HG02943 (cell line): ENCODE results near the gene ZNF469.

Experiments used
- ATAC-seq: cut with Tn5 transposase; IDR thresholded peaks from one replicate; pipeline ENCODE4 v1.9.1; 2021; ENCODE audit warnings: mild to moderate bottlenecking, low read depth, moderate library complexity; ENCODE audit not compliant: unreplicated experiment

Gene ZNF469

DNA sequence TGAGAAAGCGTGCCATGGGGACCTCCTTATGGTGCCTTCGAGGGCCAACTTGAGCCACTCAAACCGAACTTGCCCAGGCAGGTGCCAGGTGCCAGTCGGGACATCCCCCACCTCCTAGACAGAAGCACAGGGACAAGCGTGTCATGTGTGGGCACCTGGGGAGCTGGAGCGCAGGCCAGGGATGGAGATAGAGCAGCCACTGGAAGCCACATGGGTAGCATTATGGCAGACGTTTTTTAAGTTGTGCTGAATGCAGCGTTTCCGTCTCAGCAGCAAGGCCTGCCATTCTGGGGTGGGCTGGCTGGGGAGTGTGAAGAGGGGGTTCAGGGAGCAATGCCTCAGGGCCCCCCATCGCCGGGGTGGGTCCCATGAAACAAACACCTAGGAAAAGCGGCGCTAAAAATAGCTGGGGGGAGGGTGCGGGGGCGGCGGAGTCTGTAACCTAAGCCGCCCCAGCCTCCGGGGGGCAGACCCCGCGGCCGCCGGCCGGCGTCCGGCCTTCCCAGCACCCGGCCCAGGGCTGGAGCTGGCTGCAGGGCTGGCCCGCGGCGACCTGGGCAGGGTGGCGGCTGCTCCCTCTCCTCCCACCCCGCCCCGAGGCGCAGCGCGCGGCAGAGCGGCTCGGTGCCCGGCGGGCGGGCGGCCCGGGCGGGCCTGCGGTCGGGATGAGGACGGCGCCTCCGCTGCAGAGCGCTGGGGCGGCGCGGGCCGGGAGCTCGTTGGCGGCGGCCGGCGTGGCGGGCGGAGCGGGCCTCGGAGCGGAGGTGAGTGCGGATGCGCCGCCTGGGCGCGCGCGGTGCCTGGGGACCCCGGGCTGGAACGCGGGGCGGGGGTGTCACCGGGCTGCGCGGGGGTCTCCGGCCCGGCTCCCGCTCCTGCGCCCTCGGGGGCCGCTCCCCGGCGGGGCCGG is at the start of gene ZNF469:
ZNF469 (plus strand) TSS at position 469 of the 910 bp plus-strand sequence. CDS start 44,512 bp downstream, outside the sequence.
- no peak for ATAC-seq

GRCh38 chr16:88333848-88334777 is 48.6 kb upstream of the ZNF469 start:
- no peak for ATAC-seq

- ATAC-seq: no peak
These were observed 47.7 kb upstream of the ZNF469 start for GRCh38 chr16:88334778-88335720.

GRCh38 chr16:88337021-88337420 is 45.7 kb upstream of the ZNF469 start:
- no peak for ATAC-seq

DNA sequence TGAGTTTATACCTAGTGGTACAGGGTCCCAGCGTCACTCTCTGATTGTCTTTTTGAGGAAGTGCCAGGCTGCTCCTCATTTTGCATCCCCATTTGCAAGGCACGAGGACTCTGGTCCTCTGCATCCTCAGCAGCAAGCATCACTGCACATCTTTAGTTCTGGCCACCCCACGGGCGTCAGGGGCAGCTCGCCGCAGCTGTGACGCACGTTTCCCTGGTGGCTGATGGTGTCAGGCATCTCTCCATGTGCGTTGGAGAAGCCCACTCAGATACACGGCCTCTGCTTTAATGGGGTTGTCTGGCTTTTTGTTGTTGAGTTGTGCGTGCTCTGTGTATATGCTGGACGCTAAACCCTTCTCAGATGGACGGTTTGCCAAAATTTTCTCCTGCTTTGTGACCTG is 45.2 kb upstream of the ZNF469 start:
- no peak for ATAC-seq

DNA sequence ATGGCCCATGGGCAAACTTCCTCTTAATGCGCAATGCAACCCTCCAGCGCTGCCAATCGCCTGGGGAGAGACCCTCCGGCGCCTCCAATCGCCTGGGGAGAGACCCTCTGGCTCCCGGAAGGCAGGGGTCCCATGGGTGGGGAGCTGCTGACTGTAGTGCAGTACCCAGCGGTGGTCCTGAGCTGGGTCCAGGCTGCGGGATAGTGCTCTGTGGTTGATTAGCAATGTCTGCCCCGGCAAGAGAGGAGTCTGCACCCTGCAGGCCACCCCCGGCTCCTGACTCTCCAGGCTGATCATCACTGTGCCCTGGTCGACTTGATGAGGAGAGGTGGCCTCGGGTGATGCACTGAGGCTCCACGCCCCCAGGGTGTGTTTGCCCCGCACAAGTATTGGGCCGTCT is 44.6 kb upstream of the ZNF469 start:
- ATAC-seq: no peak

DNA sequence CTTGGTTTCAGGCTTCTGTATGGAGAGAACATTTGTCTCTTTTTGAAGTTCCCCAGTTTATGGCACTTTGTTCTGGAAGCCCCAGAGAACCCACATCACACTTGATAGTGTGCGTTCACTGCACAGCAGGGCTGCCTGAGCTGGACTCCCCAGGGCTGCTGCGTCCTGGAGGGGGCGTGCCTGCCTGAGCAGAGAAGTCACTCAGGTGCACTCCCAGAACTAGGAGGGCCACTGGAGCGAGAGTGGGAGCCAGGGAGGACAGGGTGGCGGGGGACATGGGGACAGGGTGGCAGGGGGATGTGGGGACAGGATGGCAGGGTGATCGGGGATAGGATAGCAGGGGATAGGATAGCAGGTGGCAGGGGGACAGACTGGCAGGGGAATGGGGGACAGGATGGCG is 43.9 kb upstream of the ZNF469 start:
- no peak for ATAC-seq

GRCh38 chr16:88339930-88340754 is 42.6 kb upstream of the ZNF469 start:
- ATAC-seq: no peak

DNA sequence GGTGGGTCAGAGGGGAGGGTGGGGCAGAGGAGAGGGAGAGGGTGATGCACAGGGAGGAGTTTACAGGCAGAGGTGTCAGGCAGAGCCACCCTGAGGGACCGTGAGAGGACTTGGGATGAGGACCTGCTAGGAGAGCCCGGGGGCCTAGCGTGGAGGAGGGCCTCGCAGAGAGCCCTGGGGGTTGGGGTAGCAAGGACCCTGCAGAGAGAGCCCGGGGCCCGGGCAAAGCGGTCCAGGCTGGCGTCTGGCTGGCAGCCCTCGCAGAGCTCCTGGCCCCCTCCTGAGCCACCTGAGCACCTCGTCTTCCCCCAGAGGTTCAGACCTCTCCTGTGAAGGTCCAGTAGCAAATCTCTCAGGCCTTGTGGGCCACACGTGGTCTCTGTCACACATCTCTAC is 42.0 kb upstream of the ZNF469 start:
- no peak for ATAC-seq

DNA sequence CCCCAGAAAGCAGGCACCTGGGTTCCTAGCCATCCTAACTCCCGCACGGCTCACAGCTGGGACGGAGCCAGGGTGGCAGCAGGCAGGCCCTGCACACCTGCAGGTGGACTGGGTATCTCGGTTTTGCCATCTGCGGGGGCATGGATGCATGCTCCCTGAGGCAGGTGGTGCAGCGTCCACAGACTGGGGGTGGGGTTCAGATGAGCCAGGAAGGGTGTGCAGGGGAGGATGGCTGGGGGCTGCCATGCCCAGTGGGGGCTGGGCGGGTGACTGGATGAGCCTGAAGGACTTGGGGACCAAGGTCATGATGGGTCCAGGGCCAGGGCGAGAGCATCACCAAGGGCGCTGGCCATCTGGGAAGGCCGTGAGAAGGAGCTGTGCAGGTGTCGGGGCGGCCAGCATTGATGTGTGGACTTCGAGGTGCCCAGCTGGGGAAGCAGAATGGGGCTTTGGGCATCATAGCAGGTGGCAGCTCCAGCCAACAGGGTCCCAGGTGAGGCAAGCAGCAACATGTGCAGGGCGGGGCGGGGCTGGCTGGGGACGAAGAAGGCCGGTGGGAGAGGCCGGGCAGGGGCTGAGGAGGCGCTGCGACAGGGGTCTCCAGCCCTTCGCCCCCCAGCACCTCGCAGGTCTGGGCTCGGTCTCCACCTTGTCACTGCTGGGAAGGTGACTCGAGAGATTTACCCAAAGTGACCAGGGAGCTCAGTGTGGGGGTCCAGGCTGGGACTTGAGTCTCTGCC is 41.0 kb upstream of the ZNF469 start:
- ATAC-seq: no peak

DNA sequence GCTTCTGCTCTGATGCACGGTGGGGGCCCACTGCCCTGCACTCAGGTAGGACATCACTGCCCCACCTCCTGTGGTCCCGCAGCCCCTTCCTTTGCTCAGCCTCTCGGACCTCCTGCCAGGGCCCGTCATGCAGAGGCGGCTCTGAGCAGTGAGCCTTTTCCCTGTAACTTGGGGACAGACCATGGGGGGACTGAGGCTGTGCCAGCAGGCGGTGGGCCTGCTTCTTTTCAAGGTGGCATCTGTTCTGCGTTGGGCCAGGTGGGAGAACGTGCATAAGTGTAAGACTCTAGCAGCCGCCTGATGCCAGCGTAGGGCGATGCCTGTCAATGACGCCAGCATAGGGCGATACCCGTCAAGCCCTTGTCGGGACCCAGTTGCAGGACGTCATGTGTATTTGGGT is 40.3 kb upstream of the ZNF469 start:
- ATAC-seq: no peak

DNA sequence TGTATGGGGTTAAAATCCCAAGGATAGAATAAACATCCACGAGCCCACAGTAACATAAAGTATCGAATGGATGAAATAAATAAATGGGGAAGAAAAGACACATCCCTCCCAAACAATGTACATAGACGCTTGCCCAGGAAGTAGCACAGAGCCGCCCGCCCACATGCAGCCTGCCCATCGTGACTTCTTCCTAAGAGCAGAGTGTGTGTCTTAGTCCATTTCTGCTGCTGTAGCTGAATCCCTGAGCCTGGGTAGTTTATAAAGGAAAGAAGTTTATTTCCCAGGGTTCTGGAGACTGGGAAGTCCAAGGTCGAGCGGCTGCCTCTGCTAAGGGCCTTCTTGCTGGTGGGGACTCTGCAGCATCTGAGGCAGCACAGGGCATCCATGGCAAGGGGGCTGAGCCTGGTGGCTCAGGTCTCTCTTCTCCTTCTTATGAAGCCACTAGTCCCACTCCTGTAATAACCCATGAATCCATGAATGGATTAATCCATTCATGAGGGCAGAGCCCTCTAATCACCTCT is 39.4 kb upstream of the ZNF469 start:
- ATAC-seq: no peak

DNA sequence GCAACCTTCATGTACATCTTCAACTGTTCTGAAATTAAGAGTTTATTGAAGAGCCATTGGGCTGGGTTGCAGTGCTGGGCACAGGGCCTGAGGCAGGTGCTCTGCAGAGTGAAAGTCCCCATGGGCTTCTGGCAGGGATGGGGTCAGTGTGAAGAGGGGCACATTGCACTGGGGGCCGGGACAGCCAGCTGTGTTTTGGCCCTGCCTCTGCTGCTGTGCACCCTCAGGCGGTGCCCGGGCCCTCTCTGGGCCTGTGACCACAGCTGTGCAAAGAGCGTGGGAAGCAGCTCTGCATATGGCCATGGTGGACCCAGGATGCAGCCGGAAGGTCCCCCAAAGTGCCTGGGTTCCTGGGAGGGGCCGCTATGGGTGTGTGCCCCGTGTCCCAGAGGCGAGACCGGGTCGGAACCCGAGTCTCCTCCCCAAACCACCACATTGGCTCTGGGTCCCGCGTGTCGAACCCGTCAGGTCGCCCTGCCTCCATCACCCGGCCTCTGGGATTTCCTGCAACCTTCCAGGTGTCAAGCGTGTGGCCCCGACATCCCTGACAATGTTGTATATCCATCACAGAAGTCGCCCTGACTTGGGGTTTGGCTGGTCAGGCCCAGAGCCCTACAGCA is 38.2 kb upstream of the ZNF469 start:
- ATAC-seq: no peak

- ATAC-seq: no peak
These were observed 37.6 kb upstream of the ZNF469 start for GRCh38 chr16:88345031-88345720.

DNA sequence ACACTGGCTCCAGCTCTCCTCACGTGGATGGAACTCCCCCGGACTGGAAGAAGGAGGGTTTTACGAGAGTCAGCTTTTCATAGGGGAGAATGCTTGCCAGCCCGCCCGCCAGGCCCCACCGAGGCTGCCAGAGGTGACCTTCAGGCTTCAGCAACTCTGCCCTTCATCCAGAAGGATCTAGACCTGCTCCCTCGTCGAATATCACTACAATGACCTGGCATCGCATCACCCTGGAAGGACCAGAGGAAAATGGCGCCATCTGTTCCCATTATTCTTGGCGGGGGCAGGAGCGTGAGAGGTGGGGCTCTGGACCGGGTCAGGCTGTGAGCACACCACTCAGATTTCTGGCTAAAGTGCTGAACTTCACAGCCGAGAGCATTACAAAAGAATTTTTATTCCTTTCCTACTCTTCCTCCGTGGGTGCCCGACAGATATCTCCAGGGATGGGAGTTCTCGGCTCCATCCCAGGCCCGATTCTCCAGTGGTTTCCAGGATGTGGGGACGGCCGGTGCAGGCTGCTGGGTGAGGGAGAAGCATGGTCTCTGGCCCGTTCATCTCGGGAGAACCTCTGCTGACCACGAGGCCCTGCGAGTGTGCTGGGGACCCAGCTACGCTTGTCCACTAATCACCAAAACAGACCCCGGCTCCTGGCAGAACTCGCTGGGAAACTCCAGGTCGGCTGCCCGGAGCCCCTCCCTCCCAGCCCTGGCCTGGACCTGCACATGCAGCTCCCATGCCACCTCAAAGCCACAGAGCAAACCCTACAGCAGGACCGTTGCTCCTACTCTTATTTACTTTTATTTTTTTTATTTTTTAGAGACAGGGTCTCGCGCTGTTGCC is 36.8 kb upstream of the ZNF469 start:
- no peak for ATAC-seq

- ATAC-seq: no peak
These were observed 35.9 kb upstream of the ZNF469 start for GRCh38 chr16:88346680-88347505.
